ENCODE data around the gene NUP107. TPM values are rescaled to one million over a fixed set of nuclear protein-coding genes. Genes with fewer than 3 reads are reported as not detected.

NUP107 gene
- polyA plus RNA-seq, 2 of the 4 experiments (the other 2 are of a cell fraction), result 78.5 to 194 TPM

DNA sequence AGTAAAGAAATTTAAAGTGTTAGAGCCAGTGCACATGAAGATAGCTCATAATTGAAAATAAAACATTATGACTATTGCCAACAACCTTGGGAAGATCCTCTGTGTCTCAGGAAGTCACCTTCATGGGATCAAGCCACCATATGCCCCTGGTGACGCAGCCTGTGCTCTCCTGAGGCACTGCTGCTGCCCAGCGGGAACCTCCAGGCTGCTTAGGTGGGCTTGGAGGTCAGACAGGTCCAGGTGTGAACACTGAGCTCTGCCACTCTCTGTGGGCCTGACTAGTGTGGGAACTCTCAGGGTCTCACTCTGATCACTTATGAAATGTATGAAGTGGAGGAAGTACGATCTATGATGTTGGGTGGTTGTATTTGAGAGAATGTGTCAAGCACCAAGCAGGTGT, 75.9 kb downstream of the NUP107 start:
- ChIA-PET CTCF (no interaction called here), POLR2A (no interaction called here)
- TF ChIP-seq, protein P1, sequence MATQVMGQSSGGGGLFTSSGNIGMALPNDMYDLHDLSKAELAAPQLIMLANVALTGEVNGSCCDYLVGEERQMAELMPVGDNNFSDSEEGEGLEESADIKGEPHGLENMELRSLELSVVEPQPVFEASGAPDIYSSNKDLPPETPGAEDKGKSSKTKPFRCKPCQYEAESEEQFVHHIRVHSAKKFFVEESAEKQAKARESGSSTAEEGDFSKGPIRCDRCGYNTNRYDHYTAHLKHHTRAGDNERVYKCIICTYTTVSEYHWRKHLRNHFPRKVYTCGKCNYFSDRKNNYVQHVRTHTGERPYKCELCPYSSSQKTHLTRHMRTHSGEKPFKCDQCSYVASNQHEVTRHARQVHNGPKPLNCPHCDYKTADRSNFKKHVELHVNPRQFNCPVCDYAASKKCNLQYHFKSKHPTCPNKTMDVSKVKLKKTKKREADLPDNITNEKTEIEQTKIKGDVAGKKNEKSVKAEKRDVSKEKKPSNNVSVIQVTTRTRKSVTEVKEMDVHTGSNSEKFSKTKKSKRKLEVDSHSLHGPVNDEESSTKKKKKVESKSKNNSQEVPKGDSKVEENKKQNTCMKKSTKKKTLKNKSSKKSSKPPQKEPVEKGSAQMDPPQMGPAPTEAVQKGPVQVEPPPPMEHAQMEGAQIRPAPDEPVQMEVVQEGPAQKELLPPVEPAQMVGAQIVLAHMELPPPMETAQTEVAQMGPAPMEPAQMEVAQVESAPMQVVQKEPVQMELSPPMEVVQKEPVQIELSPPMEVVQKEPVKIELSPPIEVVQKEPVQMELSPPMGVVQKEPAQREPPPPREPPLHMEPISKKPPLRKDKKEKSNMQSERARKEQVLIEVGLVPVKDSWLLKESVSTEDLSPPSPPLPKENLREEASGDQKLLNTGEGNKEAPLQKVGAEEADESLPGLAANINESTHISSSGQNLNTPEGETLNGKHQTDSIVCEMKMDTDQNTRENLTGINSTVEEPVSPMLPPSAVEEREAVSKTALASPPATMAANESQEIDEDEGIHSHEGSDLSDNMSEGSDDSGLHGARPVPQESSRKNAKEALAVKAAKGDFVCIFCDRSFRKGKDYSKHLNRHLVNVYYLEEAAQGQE (IDR thresholded peaks at IDR 0.05), result no peak
- TF ChIP-seq CBX8 (IDR thresholded peaks at IDR 0.05) (no peak), FOSB (CRISPR knock-in tag; IDR thresholded peaks at IDR 0.05) (no peak), RNF2 (IDR thresholded peaks at IDR 0.05; ENCODE audit: borderline replicate concordance, low read depth) (no peak), MAZ (IDR thresholded peaks at IDR 0.05; ENCODE audit: borderline replicate concordance, low read depth, low read length) (no peak), ZSCAN20 (CRISPR knock-in tag; IDR thresholded peaks at IDR 0.05) (no peak), EHMT2 (IDR thresholded peaks at IDR 0.05; ENCODE audit: low read depth) (no peak), SREBF2 (IDR thresholded peaks at IDR 0.05) (no peak), HMGXB4 (CRISPR knock-in tag; IDR thresholded peaks at IDR 0.05; ENCODE audit: borderline replicate concordance) (no peak), CEBPB (IDR thresholded peaks at IDR 0.05) (no peak), RFX5 (IDR thresholded peaks at IDR 0.05) (no peak), POLR2A (IDR thresholded peaks at IDR 0.05; ENCODE audit: low read length) (no peak), KDM5A (IDR thresholded peaks at IDR 0.05) (no peak), EHF (CRISPR knock-in tag; IDR thresholded peaks at IDR 0.05) (no peak)
- TF ChIP-seq, protein P2, sequence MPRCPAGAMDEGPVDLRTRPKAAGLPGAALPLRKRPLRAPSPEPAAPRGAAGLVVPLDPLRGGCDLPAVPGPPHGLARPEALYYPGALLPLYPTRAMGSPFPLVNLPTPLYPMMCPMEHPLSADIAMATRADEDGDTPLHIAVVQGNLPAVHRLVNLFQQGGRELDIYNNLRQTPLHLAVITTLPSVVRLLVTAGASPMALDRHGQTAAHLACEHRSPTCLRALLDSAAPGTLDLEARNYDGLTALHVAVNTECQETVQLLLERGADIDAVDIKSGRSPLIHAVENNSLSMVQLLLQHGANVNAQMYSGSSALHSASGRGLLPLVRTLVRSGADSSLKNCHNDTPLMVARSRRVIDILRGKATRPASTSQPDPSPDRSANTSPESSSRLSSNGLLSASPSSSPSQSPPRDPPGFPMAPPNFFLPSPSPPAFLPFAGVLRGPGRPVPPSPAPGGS (IDR thresholded peaks at IDR 0.05), result no peak
- Histone ChIP-seq H3K4me1 (no peaks in the 10 kb centered on the region), H3K4me3 (no peak overlapping the region), H3K4me2 (no peak overlapping the region), H3K27ac (no peak overlapping the region), H3K9me3 (no peaks in the 10 kb centered on the region)
- ATAC-seq, result no peak
- FAIRE-seq, result no peak
- no peak for DNase-seq (ENCODE audit: low read depth in 1 of 2, low spot score in 1 of 2)
- 100% methylated on average over 3 of the region's 3 CpGs for WGBS (ENCODE audit: missing lambda C conversion rate)

DNA sequence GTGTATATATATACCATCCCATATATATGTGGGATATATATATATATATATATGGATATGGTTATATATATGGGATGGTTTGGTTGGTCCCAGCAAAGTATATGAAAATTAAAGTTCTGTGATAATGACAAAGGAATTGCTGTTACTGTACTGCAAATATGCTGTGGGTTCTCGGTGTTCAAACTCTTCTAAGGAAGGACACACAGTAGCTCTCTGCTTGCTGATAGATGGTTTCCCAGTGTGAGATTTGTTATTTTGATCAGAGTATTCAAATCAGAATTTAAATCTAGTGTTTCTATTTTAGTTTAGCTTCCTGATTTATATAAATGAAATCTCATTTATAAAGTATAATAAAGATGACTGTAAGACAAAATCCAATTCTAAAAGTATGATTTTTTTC, 78.9 kb downstream of the NUP107 start:
- no peak for ATAC-seq
- no peaks in the 10 kb centered on the region for H3K9me3 ChIP-seq
- FAIRE-seq, result no peak
- H3K4me1 ChIP-seq, result no peaks in the 10 kb centered on the region
- no peak overlapping the region for H3K27ac ChIP-seq
- POLR2A ChIA-PET, result no interaction called here
- H3K4me3 ChIP-seq, result no peak overlapping the region
- no peak for TF ChIP-seq CEBPB (IDR thresholded peaks at IDR 0.05)
- TF ChIP-seq, protein P2 (IDR thresholded peaks at IDR 0.05), result no peak
- TF ChIP-seq, protein P3, sequence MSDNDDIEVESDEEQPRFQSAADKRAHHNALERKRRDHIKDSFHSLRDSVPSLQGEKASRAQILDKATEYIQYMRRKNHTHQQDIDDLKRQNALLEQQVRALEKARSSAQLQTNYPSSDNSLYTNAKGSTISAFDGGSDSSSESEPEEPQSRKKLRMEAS (IDR thresholded peaks at IDR 0.05), result no peak
- TF ChIP-seq MAFK (IDR thresholded peaks at IDR 0.05; ENCODE audit: partially characterized antibody), result no peak
- TF ChIP-seq PHF8 (IDR thresholded peaks at IDR 0.05; ENCODE audit: borderline replicate concordance, low read depth), result no peak
- H3K4me2 ChIP-seq, result no peak overlapping the region
- DNase-seq (ENCODE audit: low read depth in 1 of 2, low spot score in 1 of 2), result no peak
- WGBS (ENCODE audit: missing lambda C conversion rate), result 92% methylated on average over 1 of the region's 1 CpG
- CTCF ChIA-PET, result no interaction called here
